HG02610 (cell line): Measurements from ENCODE around the gene IGFBP1.

Source experiments
- ATAC-seq: cut with Tn5 transposase; IDR thresholded peaks from one replicate; pipeline ENCODE4 v1.9.1; 2021; ENCODE audit warnings: mild to moderate bottlenecking, moderate library complexity; ENCODE audit not compliant: unreplicated experiment

IGFBP1 gene

GRCh38 chr7:45898222-45898621, 9.9 kb downstream of the IGFBP1 start:
- ATAC-seq, result no peak

- no peak for ATAC-seq
Observed at GRCh38 chr7:45901566-45901965, 13.3 kb downstream of the IGFBP1 start.

DNA sequence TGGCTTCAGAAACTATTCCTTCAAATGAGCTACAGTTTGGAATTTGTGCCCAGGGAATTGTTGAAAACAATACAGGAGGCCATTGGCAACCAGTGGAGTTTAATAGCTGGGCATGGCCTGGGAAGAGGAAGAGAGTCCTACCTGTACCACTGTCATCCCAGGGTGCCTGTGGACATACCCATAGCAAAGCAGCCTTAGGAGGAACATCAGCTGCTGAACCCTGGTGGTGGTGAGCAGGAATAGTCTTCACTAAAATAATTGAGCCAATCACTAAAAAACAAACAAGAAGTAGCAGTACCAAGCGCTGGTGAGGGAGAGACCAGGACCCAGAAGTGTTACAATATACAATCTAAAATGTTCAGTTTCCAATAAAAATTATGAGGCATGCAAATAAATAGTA, 14.5 kb downstream of the IGFBP1 start:
- ATAC-seq, result no peak

- ATAC-seq, result no peak
Observed at GRCh38 chr7:45909561-45909960, 21.3 kb downstream of the IGFBP1 start.

DNA sequence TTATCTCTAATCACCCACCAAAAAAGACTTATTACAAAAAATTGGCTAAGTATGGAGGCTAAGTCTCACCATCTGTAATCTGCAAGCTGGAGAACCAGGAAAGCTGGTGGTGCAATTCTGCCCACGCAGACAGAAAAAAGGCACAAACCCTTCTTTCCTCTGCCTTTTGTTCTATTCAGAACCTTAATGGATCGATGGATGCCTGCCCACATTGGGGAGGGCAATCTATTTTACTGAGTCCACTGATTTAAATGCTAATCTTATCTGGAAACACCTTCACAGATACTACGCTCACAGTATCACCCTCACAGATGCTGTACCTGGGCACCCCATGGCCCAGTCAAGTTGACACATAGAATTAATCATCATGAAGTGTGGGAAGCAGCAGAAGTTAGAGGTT, 22.6 kb downstream of the IGFBP1 start:
- ATAC-seq, result no peak

DNA sequence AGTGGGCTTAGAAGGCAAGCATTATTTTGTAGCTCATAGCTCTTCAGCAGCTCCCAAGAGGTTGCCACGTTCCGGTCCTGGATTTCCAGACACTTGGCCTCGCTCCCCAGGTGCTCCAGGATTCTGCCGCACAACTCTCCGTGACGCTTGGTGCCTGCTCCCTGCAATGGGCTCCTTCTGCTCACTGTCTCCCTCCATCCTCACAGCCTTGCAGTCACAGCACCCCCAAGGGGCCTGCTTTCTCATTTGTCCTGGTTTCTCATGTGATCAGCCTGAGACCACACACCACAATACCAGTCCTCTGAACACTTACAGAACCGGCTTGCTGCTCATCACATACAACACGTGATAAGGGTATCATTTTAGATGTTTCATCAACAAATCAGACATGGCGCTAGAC, 23.0 kb downstream of the IGFBP1 start:
- no peak for ATAC-seq

GRCh38 chr7:45912972-45913371, 24.7 kb downstream of the IGFBP1 start:
- ATAC-seq, result no peak

- no peak for ATAC-seq
Observed at GRCh38 chr7:45914911-45915310, 26.6 kb downstream of the IGFBP1 start.

GRCh38 chr7:45915606-45916005, 27.3 kb downstream of the IGFBP1 start:
- ATAC-seq, result no peak

GRCh38 chr7:45917064-45917463, 28.8 kb downstream of the IGFBP1 start:
- no peak for ATAC-seq

GRCh38 chr7:45917658-45918057, 29.4 kb downstream of the IGFBP1 start:
- ATAC-seq, result peak; percentile 67

DNA sequence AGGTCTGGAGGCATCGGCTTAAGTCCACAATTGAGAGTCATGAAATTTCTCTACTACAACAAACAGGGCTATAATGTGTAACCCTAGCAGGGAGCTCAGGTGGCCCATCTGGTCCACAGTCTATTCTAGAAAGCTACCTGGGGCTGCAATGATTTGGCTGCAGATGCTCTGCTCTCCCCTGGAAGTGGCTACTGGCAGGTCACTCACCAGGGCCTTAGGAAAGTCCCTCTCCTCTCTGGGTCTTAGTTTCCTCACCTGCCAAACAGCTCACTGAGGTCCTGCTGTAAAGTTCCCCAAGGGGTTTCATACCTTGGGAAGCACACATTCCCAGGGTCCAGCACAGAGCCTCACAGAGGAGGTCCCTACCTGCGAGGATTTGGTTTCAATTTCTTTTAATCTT, 30.3 kb downstream of the IGFBP1 start:
- no peak for ATAC-seq

GRCh38 chr7:45919231-45919784, 31.0 kb downstream of the IGFBP1 start:
- ATAC-seq, result no peak

- no peak for ATAC-seq
Observed at GRCh38 chr7:45919993-45920459, 31.7 kb downstream of the IGFBP1 start.

- no peak for ATAC-seq
Observed at GRCh38 chr7:45920502-45921380, 32.5 kb downstream of the IGFBP1 start, which contains the start of gene IGFBP3. TSS of gene IGFBP3 (minus strand) at chr7:45921272. CDS start at chr7:45921140, 132 bp downstream.

DNA sequence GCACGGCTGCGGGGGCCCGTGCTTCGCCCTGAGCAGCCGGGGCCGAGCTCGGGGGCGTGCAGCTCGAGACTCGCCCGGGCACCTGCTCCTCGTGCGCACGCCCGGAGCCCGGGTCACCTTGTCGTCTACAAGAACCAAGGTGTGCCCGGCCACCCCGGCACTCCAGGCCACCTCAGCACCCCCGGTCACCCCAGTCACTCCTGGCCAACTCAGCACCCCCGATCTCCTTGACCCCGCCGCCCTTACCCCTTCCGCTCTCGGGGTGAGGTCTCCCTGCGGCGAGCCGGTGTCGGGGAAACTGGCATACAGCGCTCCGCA, 33.1 kb downstream of the IGFBP1 start:
- ATAC-seq, result no peak

GRCh38 chr7:45921699-45922519, 33.6 kb downstream of the IGFBP1 start:
- no peak for ATAC-seq

- ATAC-seq, result no peak
Observed at GRCh38 chr7:45922810-45923209, 34.5 kb downstream of the IGFBP1 start.

- ATAC-seq, result no peak
Observed at GRCh38 chr7:45923290-45923689, 35.0 kb downstream of the IGFBP1 start.

- no peak for ATAC-seq
Observed at GRCh38 chr7:45923818-45924217, 35.5 kb downstream of the IGFBP1 start.

GRCh38 chr7:45924283-45924682, 36.0 kb downstream of the IGFBP1 start:
- ATAC-seq, result no peak

- ATAC-seq, result no peak
Observed at GRCh38 chr7:45927721-45928120, 39.4 kb downstream of the IGFBP1 start.
